Measurements from ENCODE around the gene VRK1.

VRK1 gene

DNA sequence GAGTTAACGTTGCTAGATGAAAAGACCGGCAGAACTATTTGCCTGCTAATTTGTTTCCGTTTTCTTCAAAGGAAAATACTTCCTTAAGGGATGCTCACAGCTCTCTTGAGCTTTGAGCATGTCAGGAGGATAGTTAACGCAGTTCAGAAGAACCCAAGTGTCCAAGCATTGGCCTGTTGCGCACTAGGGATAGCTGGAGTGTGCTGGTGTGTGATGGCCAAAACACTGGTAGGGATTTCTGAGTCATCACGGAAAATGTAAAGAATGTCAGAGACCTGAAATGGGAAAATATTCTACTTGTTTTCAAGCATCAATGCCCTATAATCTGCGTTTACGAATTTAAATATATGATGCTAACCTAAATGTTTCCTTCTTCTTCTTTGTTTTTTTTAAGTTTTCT, 97.8 kb downstream of the VRK1 start:
- TF ChIP-seq, protein P1, sequence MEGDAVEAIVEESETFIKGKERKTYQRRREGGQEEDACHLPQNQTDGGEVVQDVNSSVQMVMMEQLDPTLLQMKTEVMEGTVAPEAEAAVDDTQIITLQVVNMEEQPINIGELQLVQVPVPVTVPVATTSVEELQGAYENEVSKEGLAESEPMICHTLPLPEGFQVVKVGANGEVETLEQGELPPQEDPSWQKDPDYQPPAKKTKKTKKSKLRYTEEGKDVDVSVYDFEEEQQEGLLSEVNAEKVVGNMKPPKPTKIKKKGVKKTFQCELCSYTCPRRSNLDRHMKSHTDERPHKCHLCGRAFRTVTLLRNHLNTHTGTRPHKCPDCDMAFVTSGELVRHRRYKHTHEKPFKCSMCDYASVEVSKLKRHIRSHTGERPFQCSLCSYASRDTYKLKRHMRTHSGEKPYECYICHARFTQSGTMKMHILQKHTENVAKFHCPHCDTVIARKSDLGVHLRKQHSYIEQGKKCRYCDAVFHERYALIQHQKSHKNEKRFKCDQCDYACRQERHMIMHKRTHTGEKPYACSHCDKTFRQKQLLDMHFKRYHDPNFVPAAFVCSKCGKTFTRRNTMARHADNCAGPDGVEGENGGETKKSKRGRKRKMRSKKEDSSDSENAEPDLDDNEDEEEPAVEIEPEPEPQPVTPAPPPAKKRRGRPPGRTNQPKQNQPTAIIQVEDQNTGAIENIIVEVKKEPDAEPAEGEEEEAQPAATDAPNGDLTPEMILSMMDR (IDR thresholded peaks at IDR 0.05; ENCODE audit: low read depth, low read length), result no peak
- DNase-seq (ENCODE audit: extremely low read depth, low read depth), result no peak

DNA sequence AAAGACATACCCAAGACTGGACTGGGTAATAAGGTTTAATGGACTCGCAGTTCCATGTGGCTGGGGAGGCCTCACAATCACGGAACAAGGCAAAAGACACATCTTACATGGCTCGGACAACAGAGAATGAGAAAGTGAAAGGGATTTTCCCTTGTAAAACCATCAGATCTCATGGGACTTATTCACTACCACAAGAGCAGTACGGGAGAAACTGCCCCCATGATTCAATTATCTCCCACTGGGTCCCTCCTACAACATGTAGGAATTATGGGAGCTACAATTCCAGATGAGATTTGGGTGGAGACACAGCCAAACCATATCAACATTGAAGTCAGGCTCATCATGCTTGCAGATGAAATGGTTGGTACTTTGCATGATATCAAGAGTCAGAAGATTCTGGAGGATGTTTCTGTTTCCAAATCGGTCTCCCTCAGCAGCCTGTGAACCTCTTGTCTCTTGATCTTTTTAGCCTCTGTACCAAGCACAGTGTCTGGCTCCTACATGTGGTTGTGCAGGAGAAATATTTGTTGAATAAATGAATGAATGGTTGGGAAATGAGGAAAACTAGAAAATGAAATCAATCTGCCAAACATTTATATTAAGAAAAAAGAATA, 98.6 kb downstream of the VRK1 start:
- DNase-seq (ENCODE audit: extremely low read depth, low read depth), result no peak
- TF ChIP-seq, protein P1 (IDR thresholded peaks at IDR 0.05; ENCODE audit: low read depth, low read length), result no peak

DNA sequence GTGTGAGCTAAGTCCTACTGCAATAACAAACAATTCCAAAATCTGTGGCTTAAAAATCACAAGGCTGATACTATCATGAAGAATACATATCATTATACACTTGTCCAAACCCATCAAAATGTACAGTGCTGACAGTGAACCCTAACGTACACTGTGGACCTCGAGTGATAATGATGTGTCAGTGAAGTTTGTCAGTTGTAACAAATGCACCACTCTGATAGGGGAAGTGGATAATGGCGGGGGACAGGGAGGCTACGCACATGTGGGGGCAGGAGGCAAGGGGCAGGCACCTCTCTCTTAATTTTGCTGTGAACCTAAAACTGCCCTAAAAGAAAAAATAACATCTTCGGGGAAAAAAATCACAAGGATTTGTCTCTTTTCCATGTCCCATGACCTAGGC, 100.0 kb downstream of the VRK1 start:
- TF ChIP-seq, protein P1 (IDR thresholded peaks at IDR 0.05; ENCODE audit: low read depth, low read length), result no peak
- no peak for DNase-seq (ENCODE audit: extremely low read depth, low read depth)

DNA sequence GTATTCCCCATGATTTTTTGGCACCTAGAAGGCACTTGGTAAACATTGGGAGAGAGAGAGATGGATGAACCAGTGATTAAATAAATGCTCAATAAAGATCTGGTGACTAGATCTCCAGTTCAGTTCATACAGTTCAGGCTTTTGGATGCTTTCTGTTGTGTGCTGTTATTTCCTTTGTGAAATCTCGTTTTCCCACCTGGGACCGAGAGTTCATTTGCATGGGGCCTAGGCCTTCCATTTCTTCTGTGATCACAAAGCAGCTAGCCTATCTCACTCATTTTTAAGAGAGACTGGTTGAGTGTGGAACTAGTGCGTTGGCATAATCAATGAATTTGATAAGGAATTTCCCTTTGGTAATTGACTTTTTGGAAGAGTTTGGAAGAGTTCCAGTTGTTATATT, 104.0 kb downstream of the VRK1 start:
- TF ChIP-seq, protein P1 (IDR thresholded peaks at IDR 0.05; ENCODE audit: low read depth, low read length), result no peak
- no peak for DNase-seq (ENCODE audit: extremely low read depth, low read depth)

DNA sequence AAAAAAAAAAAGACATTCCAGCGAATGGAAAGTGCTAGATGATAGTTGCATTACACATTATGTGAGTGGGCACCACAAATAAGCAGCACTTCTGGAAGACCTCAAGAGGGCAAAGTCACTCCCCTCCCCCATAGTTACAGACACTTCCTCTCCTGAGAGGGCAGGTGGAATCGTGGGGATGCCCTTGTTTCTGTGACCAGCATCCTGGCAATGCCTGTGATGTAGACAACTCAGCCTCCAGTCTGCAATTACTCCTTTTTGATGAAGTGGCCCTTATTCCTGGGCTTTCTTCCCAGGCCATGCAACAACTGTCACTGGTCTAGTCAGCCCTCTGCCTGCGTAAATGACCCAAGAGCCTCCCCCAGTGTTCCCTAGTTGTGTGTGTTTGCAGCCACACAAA, 104.8 kb downstream of the VRK1 start:
- DNase-seq (ENCODE audit: extremely low read depth, low read depth), result no peak
- TF ChIP-seq, protein P1 (IDR thresholded peaks at IDR 0.05; ENCODE audit: low read depth, low read length), result no peak

DNA sequence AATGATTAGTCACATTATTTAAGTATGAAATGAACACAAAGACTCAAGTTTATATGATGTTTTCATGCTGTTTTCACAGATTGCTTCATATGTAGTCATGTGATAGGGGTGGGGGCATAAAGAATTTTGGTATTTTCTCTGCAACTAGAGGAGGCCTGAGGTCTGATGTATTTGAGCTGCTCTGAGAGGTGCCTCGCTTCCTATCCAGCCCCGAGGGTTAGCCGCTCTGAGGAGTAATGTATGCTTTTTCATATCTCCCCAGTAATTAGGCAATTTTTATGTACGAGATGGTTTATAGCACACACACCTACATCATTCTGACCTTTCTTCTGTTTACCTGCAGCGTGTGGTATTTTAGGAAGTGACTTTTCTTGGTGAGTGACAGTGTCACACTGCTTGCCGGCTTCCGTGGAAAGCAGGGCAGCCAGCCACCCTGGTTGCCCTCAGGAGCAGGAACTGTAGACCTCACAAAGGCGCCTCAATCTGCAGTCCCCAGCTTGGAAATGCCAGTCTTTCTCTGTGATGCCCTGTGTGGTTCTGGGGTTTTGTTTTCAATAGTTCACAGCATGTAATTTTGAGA, 106.4 kb downstream of the VRK1 start:
- TF ChIP-seq, protein P1 (IDR thresholded peaks at IDR 0.05; ENCODE audit: low read depth, low read length), result no peak
- DNase-seq (ENCODE audit: extremely low read depth, low read depth), result no peak

DNA sequence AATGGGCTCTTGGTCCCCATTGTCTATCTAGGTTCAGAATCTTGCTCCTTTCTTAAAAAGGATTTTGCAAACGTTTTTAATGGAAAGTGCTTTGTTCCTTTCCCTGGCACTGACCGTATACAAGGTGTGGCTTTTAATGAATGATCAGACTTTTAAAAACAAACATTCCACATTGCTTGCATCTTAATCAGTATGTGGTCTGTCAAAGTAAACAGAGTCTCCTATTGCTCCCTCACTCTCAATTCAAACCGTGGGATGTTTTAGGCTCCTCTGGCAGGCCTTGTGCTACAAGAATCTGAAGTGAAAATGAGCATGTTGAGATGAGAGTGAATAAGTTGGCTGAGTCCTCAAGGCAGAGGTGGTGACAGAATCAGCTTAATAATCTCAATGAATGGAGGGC, 107.0 kb downstream of the VRK1 start:
- TF ChIP-seq, protein P1 (IDR thresholded peaks at IDR 0.05; ENCODE audit: low read depth, low read length), result no peak

More for the DNA sequence above, 107.0 kb downstream of the VRK1 start:
- no peak for DNase-seq (ENCODE audit: extremely low read depth, low read depth)

All from AG09319 (cell line).